Colon (tissue), 2 donors: ENCODE data around the gene IRS2.
"Not testable (repeated sequence)": the region's sequence is repeated elsewhere in the genome, so short reads cannot be mapped to it uniquely, and the experiment has no call there.

Experiments
- FAIRE-seq: peaks from 2 replicates; lab custom pipeline; 2012; peaks lifted over from hg19 to GRCh38; lab: Jason Lieb, UNC
- donor health status: control.
- donor health status: control.

IRS2 gene

GRCh38 chr13:109732470-109733170 is 53.8 kb downstream of the IRS2 start:
- FAIRE-seq, result not testable (repeated sequence)

GRCh38 chr13:109730812-109731335 is 55.5 kb downstream of the IRS2 start:
- FAIRE-seq, result no peak

- FAIRE-seq, result no peak
These were observed 57.3 kb downstream of the IRS2 start for GRCh38 chr13:109728791-109729731.

GRCh38 chr13:109728061-109728460 is 58.3 kb downstream of the IRS2 start:
- no peak for FAIRE-seq

- no peak for FAIRE-seq
These were observed 59.1 kb downstream of the IRS2 start for GRCh38 chr13:109727251-109727650.

- FAIRE-seq, result no peak
These were observed 60.3 kb downstream of the IRS2 start for GRCh38 chr13:109725995-109726637.

- no peak for FAIRE-seq
These were observed 61.1 kb downstream of the IRS2 start for GRCh38 chr13:109725297-109725696.

- FAIRE-seq, result no peak
These were observed 61.8 kb downstream of the IRS2 start for GRCh38 chr13:109724603-109725002.

- no peak for FAIRE-seq
These were observed 63.3 kb downstream of the IRS2 start for GRCh38 chr13:109723046-109723445.

- no peak for FAIRE-seq
These were observed 64.3 kb downstream of the IRS2 start for GRCh38 chr13:109722068-109722467.

GRCh38 chr13:109720758-109721184 is 65.6 kb downstream of the IRS2 start:
- FAIRE-seq, result no peak

GRCh38 chr13:109719962-109720646 is 66.3 kb downstream of the IRS2 start:
- no peak for FAIRE-seq

GRCh38 chr13:109718726-109719125 is 67.7 kb downstream of the IRS2 start:
- no peak for FAIRE-seq

GRCh38 chr13:109717686-109718085 is 68.7 kb downstream of the IRS2 start:
- FAIRE-seq, result no peak

- FAIRE-seq, result no peak
These were observed 70.5 kb downstream of the IRS2 start for GRCh38 chr13:109715902-109716301.

- FAIRE-seq, result no peak
These were observed 72.7 kb downstream of the IRS2 start for GRCh38 chr13:109713681-109714080.

GRCh38 chr13:109712124-109712722 is 74.2 kb downstream of the IRS2 start:
- no peak for FAIRE-seq

GRCh38 chr13:109707742-109708617 is 78.4 kb downstream of the IRS2 start:
- no peak for FAIRE-seq

GRCh38 chr13:109707044-109707741 is 79.2 kb downstream of the IRS2 start:
- FAIRE-seq, result no peak
